ENCODE results near the gene RAB5A.

DNA sequence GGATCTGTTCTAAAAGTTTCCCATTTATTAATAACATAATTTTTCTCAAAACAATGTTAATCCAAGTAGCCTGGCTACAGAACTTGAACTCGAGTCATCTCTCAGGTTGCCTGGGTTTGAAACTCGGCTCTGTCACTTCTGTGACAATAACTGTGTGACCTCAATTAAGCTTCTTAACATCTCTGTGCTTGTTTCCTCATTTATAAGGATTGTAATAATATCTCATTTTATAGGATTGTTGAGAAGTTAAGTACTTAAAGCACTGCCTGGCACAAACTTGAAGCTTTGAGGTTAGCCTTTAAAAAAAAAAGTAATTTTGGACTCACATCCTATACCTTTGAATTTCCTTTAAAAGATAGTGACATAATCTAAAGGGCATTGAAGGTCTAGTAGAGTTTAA is 3.4 kb downstream of the RAB5A start:
- no peak for TF ChIP-seq EP300 (IDR thresholded peaks at IDR 0.05)
- TF ChIP-seq, protein P1, sequence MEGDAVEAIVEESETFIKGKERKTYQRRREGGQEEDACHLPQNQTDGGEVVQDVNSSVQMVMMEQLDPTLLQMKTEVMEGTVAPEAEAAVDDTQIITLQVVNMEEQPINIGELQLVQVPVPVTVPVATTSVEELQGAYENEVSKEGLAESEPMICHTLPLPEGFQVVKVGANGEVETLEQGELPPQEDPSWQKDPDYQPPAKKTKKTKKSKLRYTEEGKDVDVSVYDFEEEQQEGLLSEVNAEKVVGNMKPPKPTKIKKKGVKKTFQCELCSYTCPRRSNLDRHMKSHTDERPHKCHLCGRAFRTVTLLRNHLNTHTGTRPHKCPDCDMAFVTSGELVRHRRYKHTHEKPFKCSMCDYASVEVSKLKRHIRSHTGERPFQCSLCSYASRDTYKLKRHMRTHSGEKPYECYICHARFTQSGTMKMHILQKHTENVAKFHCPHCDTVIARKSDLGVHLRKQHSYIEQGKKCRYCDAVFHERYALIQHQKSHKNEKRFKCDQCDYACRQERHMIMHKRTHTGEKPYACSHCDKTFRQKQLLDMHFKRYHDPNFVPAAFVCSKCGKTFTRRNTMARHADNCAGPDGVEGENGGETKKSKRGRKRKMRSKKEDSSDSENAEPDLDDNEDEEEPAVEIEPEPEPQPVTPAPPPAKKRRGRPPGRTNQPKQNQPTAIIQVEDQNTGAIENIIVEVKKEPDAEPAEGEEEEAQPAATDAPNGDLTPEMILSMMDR (IDR thresholded peaks at IDR 0.05), result no peak
- TF ChIP-seq POLR2A (IDR thresholded peaks at IDR 0.05), result no peak

Measured in upper lobe of left lung (tissue), 4 donors.